Measurements from ENCODE around the gene HOMER2.

GRCh38 chr15:82993144-82993543 lies 40.6 kb upstream of the HOMER2 start:
- no peak for TF ChIP-seq CTCF (conservative IDR thresholded peaks at IDR 0.05; ENCODE audit: low read length)
- no peak for TF ChIP-seq EZH2phosphoT487 (IDR thresholded peaks at IDR 0.05; ENCODE audit: borderline replicate concordance, low read depth, low read length)
